Measurements from ENCODE around the gene SIRT2.
"Not testable (repeated sequence)": the region's sequence is repeated elsewhere in the genome, so short reads cannot be mapped to it uniquely, and the experiment has no call there.

The SIRT2 gene

GRCh38 chr19:38890686-38891085 lies 8.7 kb downstream of the SIRT2 start:
- Histone ChIP-seq H3K79me2 (ENCODE audit: insufficient read depth, low read length) (no peaks in the 10 kb centered on the region), H4K20me1 (ENCODE audit: insufficient read depth, low read length, poor library complexity, severe bottlenecking) (no peaks in the 10 kb centered on the region), H3K4me2 (ENCODE audit: low read depth, low read length, poor library complexity, severe bottlenecking) (no peak overlapping the region), H3K4me1 (ENCODE audit: insufficient read depth, low read length, poor library complexity, severe bottlenecking) (no peaks in the 10 kb centered on the region), H3K9me3 (ENCODE audit: insufficient read depth, low read depth, low read length) (no peaks in the 10 kb centered on the region), H3K9ac (ENCODE audit: low read depth, low read length, poor library complexity, severe bottlenecking) (no peak overlapping the region), H3K9me2 (replicated peaks; ENCODE audit: low read depth, low read length) (no peaks in the 10 kb centered on the region), H3K36me3 (ENCODE audit: insufficient read depth, low read length) (peaks cover 8% of the 10 kb centered on the region; the same call in 1 of the 2 replicates), H2AFZ (ENCODE audit: low read length) (no peak overlapping the region), H3K27me3 (ENCODE audit: insufficient read depth, low read length, poor library complexity, severe bottlenecking) (no peaks in the 10 kb centered on the region), H3K4me3 (ENCODE audit: low read length, poor library complexity, severe bottlenecking) (no peak overlapping the region), H3F3A (ENCODE audit: low read depth) (no peaks in the 10 kb centered on the region)
- no peak for TF ChIP-seq EZH2phosphoT487 (IDR thresholded peaks at IDR 0.05; ENCODE audit: borderline replicate concordance)
- TF ChIP-seq, protein P1, sequence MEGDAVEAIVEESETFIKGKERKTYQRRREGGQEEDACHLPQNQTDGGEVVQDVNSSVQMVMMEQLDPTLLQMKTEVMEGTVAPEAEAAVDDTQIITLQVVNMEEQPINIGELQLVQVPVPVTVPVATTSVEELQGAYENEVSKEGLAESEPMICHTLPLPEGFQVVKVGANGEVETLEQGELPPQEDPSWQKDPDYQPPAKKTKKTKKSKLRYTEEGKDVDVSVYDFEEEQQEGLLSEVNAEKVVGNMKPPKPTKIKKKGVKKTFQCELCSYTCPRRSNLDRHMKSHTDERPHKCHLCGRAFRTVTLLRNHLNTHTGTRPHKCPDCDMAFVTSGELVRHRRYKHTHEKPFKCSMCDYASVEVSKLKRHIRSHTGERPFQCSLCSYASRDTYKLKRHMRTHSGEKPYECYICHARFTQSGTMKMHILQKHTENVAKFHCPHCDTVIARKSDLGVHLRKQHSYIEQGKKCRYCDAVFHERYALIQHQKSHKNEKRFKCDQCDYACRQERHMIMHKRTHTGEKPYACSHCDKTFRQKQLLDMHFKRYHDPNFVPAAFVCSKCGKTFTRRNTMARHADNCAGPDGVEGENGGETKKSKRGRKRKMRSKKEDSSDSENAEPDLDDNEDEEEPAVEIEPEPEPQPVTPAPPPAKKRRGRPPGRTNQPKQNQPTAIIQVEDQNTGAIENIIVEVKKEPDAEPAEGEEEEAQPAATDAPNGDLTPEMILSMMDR (conservative IDR thresholded peaks at IDR 0.05; ENCODE audit: low read length): no peak

DNA sequence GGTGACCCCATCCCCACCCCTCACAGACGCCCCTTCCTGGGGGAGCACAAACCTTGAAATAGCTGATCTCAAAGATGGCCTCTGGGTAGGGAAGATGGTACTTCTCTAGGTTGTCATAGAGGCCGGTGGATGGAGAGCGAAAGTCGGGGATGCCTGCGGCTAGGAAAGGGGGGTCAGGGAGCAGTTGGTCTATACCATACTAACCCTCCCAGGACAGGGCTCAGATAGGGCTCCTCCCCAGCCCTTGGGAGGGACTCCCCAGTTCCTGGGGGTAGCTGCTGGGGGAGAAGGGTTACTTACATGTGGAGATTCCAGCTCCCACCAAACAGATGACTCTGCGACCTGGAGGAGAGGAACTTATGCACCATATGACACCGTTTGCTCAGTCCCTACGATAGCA lies 9.6 kb downstream of the SIRT2 start:
- H3K9ac ChIP-seq (ENCODE audit: low read depth, low read length, poor library complexity, severe bottlenecking): no peak overlapping the region
- H3K4me1 ChIP-seq (ENCODE audit: insufficient read depth, low read length, poor library complexity, severe bottlenecking): no peaks in the 10 kb centered on the region
- H3K4me3 ChIP-seq (ENCODE audit: low read length, poor library complexity, severe bottlenecking): no peak overlapping the region
- no peaks in the 10 kb centered on the region for H3K79me2 ChIP-seq (ENCODE audit: insufficient read depth, low read length)
- H3K9me2 ChIP-seq (replicated peaks; ENCODE audit: low read depth, low read length): no peaks in the 10 kb centered on the region
- no peaks in the 10 kb centered on the region for H3K27me3 ChIP-seq (ENCODE audit: insufficient read depth, low read length, poor library complexity, severe bottlenecking)
- no peak overlapping the region for H2AFZ ChIP-seq (ENCODE audit: low read length)
- peaks cover 8% of the 10 kb centered on the region; the same call in 1 of the 2 replicates for H3K36me3 ChIP-seq (ENCODE audit: insufficient read depth, low read length)
- H3K4me2 ChIP-seq (ENCODE audit: low read depth, low read length, poor library complexity, severe bottlenecking): no peak overlapping the region
- H3F3A ChIP-seq (ENCODE audit: low read depth): no peaks in the 10 kb centered on the region
- H3K9me3 ChIP-seq (ENCODE audit: insufficient read depth, low read depth, low read length): no peaks in the 10 kb centered on the region
- TF ChIP-seq, protein P1 (conservative IDR thresholded peaks at IDR 0.05; ENCODE audit: low read length): no peak
- no peak for TF ChIP-seq EZH2phosphoT487 (IDR thresholded peaks at IDR 0.05; ENCODE audit: borderline replicate concordance)
- no peaks in the 10 kb centered on the region for H4K20me1 ChIP-seq (ENCODE audit: insufficient read depth, low read length, poor library complexity, severe bottlenecking)

DNA sequence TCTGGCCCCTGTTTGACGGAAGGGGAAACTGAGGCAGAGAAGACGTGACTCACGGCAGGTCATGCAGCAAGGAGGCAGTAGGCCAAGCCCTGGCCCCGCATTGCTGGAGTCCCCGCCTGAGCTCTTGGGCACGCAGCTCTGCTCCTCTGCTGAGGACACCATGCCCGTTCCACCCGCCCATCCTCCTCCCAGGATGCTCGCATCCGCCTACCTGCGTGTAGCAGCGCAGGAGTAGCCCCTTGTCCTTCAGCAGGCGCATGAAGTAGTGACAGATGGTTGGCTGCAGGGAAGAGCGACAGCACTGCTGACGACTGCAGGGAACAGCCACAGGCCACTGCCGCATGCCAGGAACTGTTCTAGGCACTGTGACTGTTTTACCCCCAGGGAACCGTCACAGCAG lies 10.5 kb downstream of the SIRT2 start:
- H3K9me3 ChIP-seq (ENCODE audit: insufficient read depth, low read depth, low read length): no peaks in the 10 kb centered on the region
- no peaks in the 10 kb centered on the region for H3K4me1 ChIP-seq (ENCODE audit: insufficient read depth, low read length, poor library complexity, severe bottlenecking)
- H3K27me3 ChIP-seq (ENCODE audit: insufficient read depth, low read length, poor library complexity, severe bottlenecking): no peaks in the 10 kb centered on the region
- no peaks in the 10 kb centered on the region for H3K9me2 ChIP-seq (replicated peaks; ENCODE audit: low read depth, low read length)
- no peak for TF ChIP-seq EZH2phosphoT487 (IDR thresholded peaks at IDR 0.05; ENCODE audit: borderline replicate concordance)
- TF ChIP-seq, protein P1 (conservative IDR thresholded peaks at IDR 0.05; ENCODE audit: low read length): no peak
- H3K79me2 ChIP-seq (ENCODE audit: insufficient read depth, low read length): no peaks in the 10 kb centered on the region
- no peak overlapping the region for H3K4me3 ChIP-seq (ENCODE audit: low read length, poor library complexity, severe bottlenecking)
- H3K9ac ChIP-seq (ENCODE audit: low read depth, low read length, poor library complexity, severe bottlenecking): no peak overlapping the region
- H3K36me3 ChIP-seq (ENCODE audit: insufficient read depth, low read length): peaks cover 8% of the 10 kb centered on the region; the same call in 1 of the 2 replicates
- no peaks in the 10 kb centered on the region for H4K20me1 ChIP-seq (ENCODE audit: insufficient read depth, low read length, poor library complexity, severe bottlenecking)
- no peaks in the 10 kb centered on the region for H3F3A ChIP-seq (ENCODE audit: low read depth)
- no peak overlapping the region for H2AFZ ChIP-seq (ENCODE audit: low read length)
- H3K4me2 ChIP-seq (ENCODE audit: low read depth, low read length, poor library complexity, severe bottlenecking): no peak overlapping the region

DNA sequence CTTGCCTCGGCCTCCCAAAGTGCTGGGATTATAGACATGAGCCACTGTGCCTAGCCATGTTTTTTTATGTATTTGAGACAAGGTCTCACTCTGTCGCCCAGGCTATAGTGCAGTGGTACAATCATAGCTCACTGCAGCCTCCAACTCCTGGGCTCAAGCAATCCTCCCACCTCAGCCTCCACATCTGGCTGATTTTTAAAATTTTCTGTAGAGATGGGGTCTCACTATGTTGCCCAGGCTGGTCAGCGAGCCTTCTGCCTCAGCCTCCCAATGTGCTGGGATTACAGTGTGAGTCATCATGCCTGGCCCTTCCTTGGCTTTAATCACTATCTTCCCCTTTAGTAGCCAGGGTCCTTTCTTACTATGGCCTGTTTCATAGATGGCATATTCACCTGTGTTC lies 14.7 kb downstream of the SIRT2 start:
- H3K27me3 ChIP-seq (ENCODE audit: insufficient read depth, low read length, poor library complexity, severe bottlenecking); H2AFZ ChIP-seq (ENCODE audit: low read length); H3K4me3 ChIP-seq (ENCODE audit: low read length, poor library complexity, severe bottlenecking); H3K4me1 ChIP-seq (ENCODE audit: insufficient read depth, low read length, poor library complexity, severe bottlenecking); H3K9ac ChIP-seq (ENCODE audit: low read depth, low read length, poor library complexity, severe bottlenecking); H3K9me3 ChIP-seq (ENCODE audit: insufficient read depth, low read depth, low read length); H4K20me1 ChIP-seq (ENCODE audit: insufficient read depth, low read length, poor library complexity, severe bottlenecking); H3K4me2 ChIP-seq (ENCODE audit: low read depth, low read length, poor library complexity, severe bottlenecking); H3K79me2 ChIP-seq (ENCODE audit: insufficient read depth, low read length); H3K36me3 ChIP-seq (ENCODE audit: insufficient read depth, low read length); H3F3A ChIP-seq (ENCODE audit: low read depth); H3K9me2 ChIP-seq (replicated peaks; ENCODE audit: low read depth, low read length): not testable (repeated sequence)

Measured in Loucy (cell line).